Type B pancreatic cell (in vitro differentiated cells): Measurements from ENCODE around the gene MGAT1. TPM values are rescaled to one million over a fixed set of nuclear protein-coding genes. Genes with fewer than 3 reads are reported as not detected.

Source experiments
- DNase-seq: peaks from one replicate; pipeline ENCODE4 v3.0.0; 2021; ENCODE audit warnings: mixed read lengths; ENCODE audit not compliant: unreplicated experiment; ENCODE audit errors: extremely low spot score
- H3K27ac Mint-ChIP-seq: 2 replicates; pipeline ENCODE4 v1.8.0; 2021; ENCODE audit warnings: mild to moderate bottlenecking, mixed read lengths
- H3K27me3 Mint-ChIP-seq: 2 replicates; pipeline ENCODE4 v1.8.0; 2021; ENCODE audit warnings: mixed read lengths
- H3K36me3 Mint-ChIP-seq: 2 replicates; pipeline ENCODE4 v1.8.0; 2021; ENCODE audit warnings: mixed read lengths
- H3K4me1 Mint-ChIP-seq: one replicate; pipeline ENCODE4 v1.8.0; 2021; ENCODE audit warnings: mixed read lengths; ENCODE audit not compliant: unreplicated experiment
- H3K4me3 Mint-ChIP-seq: 2 replicates; pipeline ENCODE4 v1.8.0; 2021; ENCODE audit warnings: mild to moderate bottlenecking, mixed read lengths
- H3K9me3 Mint-ChIP-seq: 2 replicates; pipeline ENCODE4 v1.8.0; 2021; ENCODE audit warnings: mixed read lengths
- CTCF ChIP-seq: fragments of 200-600 bp; sonication (generic); conservative IDR thresholded peaks from 2 replicates; pipeline ENCODE4 v1.5.0; 2021; ENCODE audit warnings: antibody characterized with exemption, mild to moderate bottlenecking
- total RNA-seq: library from RNA; stranded (reverse); gene quantifications from 2 replicates; pipeline ENCODE4 v1.2.1, GENCODE V29; 2021; ENCODE audit warnings: low replicate concordance

MGAT1 gene
- total RNA-seq, 1 donor from 2014 or later: 74.8 TPM

GRCh38 chr5:180797256-180798192 lies 5.1 kb downstream of the MGAT1 start:
- DNase-seq: no peak
- Mint-ChIP-seq H3K9me3 (no peaks in the 10 kb centered on the region), H3K27ac (peak overlapping the region; percentile 44), H3K27me3 (no peaks in the 10 kb centered on the region), H3K4me3 (no peak overlapping the region), H3K4me1 (peaks cover 50% of the 10 kb centered on the region), H3K36me3 (peaks cover 33% of the 10 kb centered on the region)
- no peak for TF ChIP-seq CTCF

GRCh38 chr5:180795771-180796313 lies 6.8 kb downstream of the MGAT1 start:
- H3K27ac Mint-ChIP-seq: peak overlapping the region; percentile 75
- no peak overlapping the region for H3K4me3 Mint-ChIP-seq
- H3K4me1 Mint-ChIP-seq: peaks cover 41% of the 10 kb centered on the region
- DNase-seq: no peak
- no peaks in the 10 kb centered on the region for H3K27me3 Mint-ChIP-seq
- H3K9me3 Mint-ChIP-seq: no peaks in the 10 kb centered on the region
- peaks cover 37% of the 10 kb centered on the region for H3K36me3 Mint-ChIP-seq
- no peak for TF ChIP-seq CTCF

- Mint-ChIP-seq H3K27ac (no peak overlapping the region), H3K4me1 (peaks cover 18% of the 10 kb centered on the region), H3K27me3 (no peaks in the 10 kb centered on the region), H3K4me3 (no peak overlapping the region), H3K36me3 (peaks cover 24% of the 10 kb centered on the region), H3K9me3 (no peaks in the 10 kb centered on the region)
- no peak for DNase-seq
- no peak for TF ChIP-seq CTCF
Observed at GRCh38 chr5:180792965-180793287, 9.7 kb downstream of the MGAT1 start.

DNA sequence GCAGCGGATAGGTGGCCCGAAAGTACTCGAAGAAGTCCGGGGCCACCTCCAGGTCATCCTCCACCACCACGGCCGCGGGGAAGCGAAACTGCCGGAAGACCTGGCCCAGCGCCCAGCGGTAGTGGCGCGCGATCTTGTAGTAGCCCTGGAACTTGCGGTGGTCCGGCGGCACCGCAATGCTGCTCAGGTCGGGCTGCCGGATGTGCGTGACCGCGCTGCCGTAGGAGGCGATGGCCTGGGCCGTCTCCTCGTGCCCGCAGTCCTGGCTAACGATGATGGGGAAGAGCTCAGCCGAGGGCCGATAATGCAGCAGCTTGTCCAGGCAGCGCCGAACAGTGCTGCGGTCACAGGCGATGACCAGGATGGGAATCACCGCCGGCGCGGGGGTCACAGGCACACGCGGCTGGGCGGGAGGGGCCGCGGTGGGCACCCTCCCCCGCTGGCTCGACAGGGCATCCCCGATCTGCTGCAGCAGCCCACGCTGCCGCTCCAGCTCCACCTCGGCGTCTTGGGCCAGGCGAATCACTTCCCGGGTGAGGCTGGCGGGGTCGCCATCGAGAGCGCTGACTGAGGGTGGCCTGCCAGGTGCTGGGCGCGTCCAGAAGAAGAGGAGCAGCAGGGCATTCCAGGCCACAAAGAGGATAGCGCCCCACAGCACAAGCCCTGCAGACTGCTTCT lies 10.2 kb downstream of the MGAT1 start:
- H3K9me3 Mint-ChIP-seq: no peaks in the 10 kb centered on the region
- H3K4me1 Mint-ChIP-seq: peaks cover 13% of the 10 kb centered on the region
- no peak overlapping the region for H3K27ac Mint-ChIP-seq
- no peak for DNase-seq
- no peak for TF ChIP-seq CTCF
- H3K27me3 Mint-ChIP-seq: no peaks in the 10 kb centered on the region
- peaks cover 24% of the 10 kb centered on the region for H3K36me3 Mint-ChIP-seq
- H3K4me3 Mint-ChIP-seq: no peak overlapping the region

DNA sequence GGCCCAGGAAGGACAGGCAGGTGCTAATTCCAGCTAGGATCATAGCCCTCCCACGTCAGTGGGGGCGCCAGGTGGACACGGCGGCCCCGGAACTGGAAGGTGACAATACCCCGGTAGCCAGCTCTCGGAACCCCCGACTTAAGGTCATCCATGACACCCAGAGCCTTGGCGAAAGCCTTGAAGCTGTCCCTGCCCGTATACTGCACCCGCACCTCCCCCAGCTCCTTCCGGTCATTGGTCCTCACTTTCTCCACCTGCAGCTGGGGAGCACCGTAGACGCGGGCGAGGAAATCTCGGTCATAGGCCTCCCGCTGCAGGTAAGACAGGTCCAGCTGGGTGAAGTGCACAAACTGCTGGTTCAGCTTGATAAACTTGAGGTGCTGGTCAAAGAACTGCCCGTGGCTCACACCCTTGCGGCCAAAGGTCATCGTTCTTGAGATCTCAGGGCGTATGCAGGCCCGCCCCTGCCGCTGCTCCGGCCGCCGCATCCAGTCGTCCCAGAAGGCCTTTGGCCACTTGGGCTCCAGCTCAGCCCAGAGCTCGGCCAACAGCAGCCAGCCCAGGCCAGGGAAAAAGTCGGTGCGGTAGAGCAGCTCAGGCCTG lies 10.9 kb downstream of the MGAT1 start:
- Mint-ChIP-seq H3K27me3 (no peaks in the 10 kb centered on the region), H3K4me1 (peaks cover 20% of the 10 kb centered on the region), H3K4me3 (no peak overlapping the region), H3K36me3 (peaks cover 24% of the 10 kb centered on the region), H3K9me3 (no peaks in the 10 kb centered on the region), H3K27ac (no peak overlapping the region)
- no peak for TF ChIP-seq CTCF
- no peak for DNase-seq
